ENCODE measurements around the gene UCHL5. TPM values are rescaled to one million over a fixed set of nuclear protein-coding genes. Genes with fewer than 3 reads are reported as not detected.
A peak's percentile ranks its signal among the peaks of the same experiment; 100 is the strongest.

Gene UCHL5
- total and polyA plus RNA-seq, 4 donors = 14.5 to 29.7 (median 21.6) TPM

GRCh38 chr1:193104907-193105820 is 46.0 kb upstream of the UCHL5 start, which contains the start of gene GLRX2:
Gene GLRX2 (minus strand): TSS chr1:193105414. CDS start chr1:193105382, 32 bp downstream.
- Histone ChIP-seq H3K4me3 (ENCODE audit: low read depth in 1 of 3, low read length in 3 of 3) (peak within 1 kb of the TSS; percentile 87 to 91 (median 90)), H3K9ac (ENCODE audit: low read depth in 1 of 2, low read length in 2 of 2) (peak within 1 kb of the TSS; percentile 94), H3K36me3 (ENCODE audit: control insufficient read depth in 4 of 4, insufficient read depth in 3 of 4, low read depth in 1 of 4, low read length in 3 of 4) (peaks cover 0 to 5% (median 2%) of the 10 kb centered on the region in 4 donors), H3K9me3 (ENCODE audit: control insufficient read depth in 4 of 4, low read length in 3 of 4) (no peaks in the 10 kb centered on the region), H3K27me3 (ENCODE audit: control insufficient read depth in 4 of 4, insufficient read depth in 4 of 4, low read length in 3 of 4) (no peaks in the 10 kb centered on the region), H3K27ac (ENCODE audit: low read depth in 1 of 2, low read length in 2 of 2) (peak within 1 kb of the TSS; percentile 93 to 96), H3K4me1 (ENCODE audit: control insufficient read depth in 4 of 4, insufficient read depth in 4 of 4, low read length in 3 of 4) (peaks cover 0 to 19% (median 9%) of the 10 kb centered on the region in 4 donors)
- TF ChIP-seq MAX (IDR thresholded peaks at IDR 0.05) (peak; percentile 54), NR2F2 (IDR thresholded peaks at IDR 0.05) (no peak), EGR1 (IDR thresholded peaks at IDR 0.05; ENCODE audit: low read depth in 2 of 2) (no peak), FOXA1 (IDR thresholded peaks at IDR 0.05) (no peak), GABPA (IDR thresholded peaks at IDR 0.05 in 1 of 2, conservative IDR thresholded peaks at IDR 0.05 in 1 of 2) (peak in 1 of 2 donors; percentile 18), RXRA (IDR thresholded peaks at IDR 0.05) (no peak), SP1 (IDR thresholded peaks at IDR 0.05) (no peak), YY1 (IDR thresholded peaks at IDR 0.05) (peak; percentile 56), TAF1 (conservative IDR thresholded peaks at IDR 0.05) (peak; percentile 16), HNF4A (conservative IDR thresholded peaks at IDR 0.05) (no peak), HNF4G (IDR thresholded peaks at IDR 0.05) (no peak), REST (IDR thresholded peaks at IDR 0.05) (no peak), RAD21 (IDR thresholded peaks at IDR 0.05) (peak; percentile 61 to 67), JUND (IDR thresholded peaks at IDR 0.05) (peak in 1 of 2 donors; percentile 6), CTCF (IDR thresholded peaks at IDR 0.05; ENCODE audit: low read depth, low read length, missing input control) (peak; percentile 9), FOXA2 (IDR thresholded peaks at IDR 0.05) (no peak), ZBTB33 (IDR thresholded peaks at IDR 0.05) (no peak), ATF3 (IDR thresholded peaks at IDR 0.05) (no peak)
- peak; percentile 93 for DNase-seq (ENCODE audit: low spot score)
- WGBS = under 1% methylated on average over 73 of the region's 73 CpGs
